Measurements from ENCODE around the gene AKR1C8. TPM values are rescaled to one million over a fixed set of nuclear protein-coding genes. Genes with fewer than 3 reads are reported as not detected.

AKR1C8 gene
- polyA plus RNA-seq = 0.54 TPM in 1 of 2 replicates, not detected in the other
- not detected in 2 replicates for polyA minus RNA-seq

- H2AFZ ChIP-seq (ENCODE audit: low read depth, low read length) = no peak within 1 kb of the TSS
- TF ChIP-seq SMC3 (conservative IDR thresholded peaks at IDR 0.05; ENCODE audit: poor library complexity) = no peak
- TF ChIP-seq EP300 (conservative IDR thresholded peaks at IDR 0.05; ENCODE audit: poor library complexity, severe bottlenecking) = peak; percentile 78
- no peak for TF ChIP-seq EZH2 (IDR thresholded peaks at IDR 0.05; ENCODE audit: borderline replicate concordance, insufficient read depth, low read length, poor library complexity, severe bottlenecking)
- peak within 1 kb of the TSS; percentile 1 for H3K4me3 ChIP-seq (ENCODE audit: low read length)
- H3K9me2 ChIP-seq (ENCODE audit: insufficient read depth, low read length) = no peaks in the 10 kb centered on the region
- H3K36me3 ChIP-seq (ENCODE audit: insufficient read depth, low read length) = no peaks in the 10 kb centered on the region
- H3K9me3 ChIP-seq (ENCODE audit: low read length) = no peaks in the 10 kb centered on the region
- H4K20me1 ChIP-seq (ENCODE audit: insufficient read depth) = no peaks in the 10 kb centered on the region
- H3K79me2 ChIP-seq (replicated peaks; ENCODE audit: insufficient read depth, low read length) = no peaks in the 10 kb centered on the region
- no peak within 1 kb of the TSS for H3K27ac ChIP-seq (ENCODE audit: low read length)
- H3K9ac ChIP-seq (ENCODE audit: low read length) = no peak within 1 kb of the TSS
- no peaks in the 10 kb centered on the region for H3K27me3 ChIP-seq (ENCODE audit: insufficient read depth, low read depth, low read length)
- no peak within 1 kb of the TSS for H3K4me2 ChIP-seq (ENCODE audit: low read length)
- H3F3A ChIP-seq (ENCODE audit: insufficient read depth, low read length, poor library complexity, severe bottlenecking) = no peaks in the 10 kb centered on the region
These were observed at the start of gene AKR1C8 for GRCh38 chr10:5184987-5185775. AKR1C8 (minus strand) TSS chr10:5185150; CDS start chr10:5185104, 46 bp downstream.

GRCh38 chr10:5234106-5234860 is 49.3 kb upstream of the AKR1C8 start:
- Histone ChIP-seq H3K9ac (ENCODE audit: low read length) (no peak overlapping the region), H4K20me1 (ENCODE audit: insufficient read depth) (no peaks in the 10 kb centered on the region), H3K27me3 (ENCODE audit: insufficient read depth, low read depth, low read length) (no peaks in the 10 kb centered on the region), H3K9me2 (ENCODE audit: insufficient read depth, low read length) (no peaks in the 10 kb centered on the region), H2AFZ (ENCODE audit: low read depth, low read length) (no peak overlapping the region), H3K36me3 (ENCODE audit: insufficient read depth, low read length) (no peaks in the 10 kb centered on the region), H3K4me3 (ENCODE audit: low read length) (no peak overlapping the region), H3F3A (ENCODE audit: insufficient read depth, low read length, poor library complexity, severe bottlenecking) (no peaks in the 10 kb centered on the region), H3K4me2 (ENCODE audit: low read length) (no peak overlapping the region), H3K9me3 (ENCODE audit: low read length) (no peaks in the 10 kb centered on the region), H3K79me2 (replicated peaks; ENCODE audit: insufficient read depth, low read length) (no peaks in the 10 kb centered on the region), H3K27ac (ENCODE audit: low read length) (no peak overlapping the region)
- no peak for TF ChIP-seq TAF1 (IDR thresholded peaks at IDR 0.05; ENCODE audit: low read depth)
- TF ChIP-seq EZH2 (IDR thresholded peaks at IDR 0.05; ENCODE audit: borderline replicate concordance, insufficient read depth, low read length, poor library complexity, severe bottlenecking) = no peak
- TF ChIP-seq RAD21 (conservative IDR thresholded peaks at IDR 0.05) = no peak
- no peak for TF ChIP-seq EP300 (conservative IDR thresholded peaks at IDR 0.05; ENCODE audit: poor library complexity, severe bottlenecking)
- TF ChIP-seq, protein P1, sequence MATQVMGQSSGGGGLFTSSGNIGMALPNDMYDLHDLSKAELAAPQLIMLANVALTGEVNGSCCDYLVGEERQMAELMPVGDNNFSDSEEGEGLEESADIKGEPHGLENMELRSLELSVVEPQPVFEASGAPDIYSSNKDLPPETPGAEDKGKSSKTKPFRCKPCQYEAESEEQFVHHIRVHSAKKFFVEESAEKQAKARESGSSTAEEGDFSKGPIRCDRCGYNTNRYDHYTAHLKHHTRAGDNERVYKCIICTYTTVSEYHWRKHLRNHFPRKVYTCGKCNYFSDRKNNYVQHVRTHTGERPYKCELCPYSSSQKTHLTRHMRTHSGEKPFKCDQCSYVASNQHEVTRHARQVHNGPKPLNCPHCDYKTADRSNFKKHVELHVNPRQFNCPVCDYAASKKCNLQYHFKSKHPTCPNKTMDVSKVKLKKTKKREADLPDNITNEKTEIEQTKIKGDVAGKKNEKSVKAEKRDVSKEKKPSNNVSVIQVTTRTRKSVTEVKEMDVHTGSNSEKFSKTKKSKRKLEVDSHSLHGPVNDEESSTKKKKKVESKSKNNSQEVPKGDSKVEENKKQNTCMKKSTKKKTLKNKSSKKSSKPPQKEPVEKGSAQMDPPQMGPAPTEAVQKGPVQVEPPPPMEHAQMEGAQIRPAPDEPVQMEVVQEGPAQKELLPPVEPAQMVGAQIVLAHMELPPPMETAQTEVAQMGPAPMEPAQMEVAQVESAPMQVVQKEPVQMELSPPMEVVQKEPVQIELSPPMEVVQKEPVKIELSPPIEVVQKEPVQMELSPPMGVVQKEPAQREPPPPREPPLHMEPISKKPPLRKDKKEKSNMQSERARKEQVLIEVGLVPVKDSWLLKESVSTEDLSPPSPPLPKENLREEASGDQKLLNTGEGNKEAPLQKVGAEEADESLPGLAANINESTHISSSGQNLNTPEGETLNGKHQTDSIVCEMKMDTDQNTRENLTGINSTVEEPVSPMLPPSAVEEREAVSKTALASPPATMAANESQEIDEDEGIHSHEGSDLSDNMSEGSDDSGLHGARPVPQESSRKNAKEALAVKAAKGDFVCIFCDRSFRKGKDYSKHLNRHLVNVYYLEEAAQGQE (IDR thresholded peaks at IDR 0.05; ENCODE audit: borderline replicate concordance) = no peak
- TF ChIP-seq POLR2AphosphoS5 (IDR thresholded peaks at IDR 0.05) = no peak
- TF ChIP-seq MXI1 (conservative IDR thresholded peaks at IDR 0.05; ENCODE audit: poor library complexity, severe bottlenecking) = no peak
- no peak for TF ChIP-seq CTCF (IDR thresholded peaks at IDR 0.05; ENCODE audit: poor library complexity, severe bottlenecking)
- TF ChIP-seq SMC3 (conservative IDR thresholded peaks at IDR 0.05; ENCODE audit: poor library complexity) = no peak
